DOHH2 (cell line): ENCODE measurements around the gene TWF2.

Experiments used
- EZH2phosphoT487 ChIP-seq: fragments of 200-600 bp; sonication (generic); IDR thresholded peaks from 2 replicates; pipeline ENCODE4 v1.6.1; 2017; ENCODE audit warnings: borderline replicate concordance, mild to moderate bottlenecking, antibody characterized with exemption, low read length, moderate library complexity, mixed read lengths
- TF ChIP-seq, protein P1 (sequence below): fragments of 200-600 bp; sonication (generic); IDR thresholded peaks from one replicate; pipeline ENCODE4 v1.5.1; 2014; ENCODE audit warnings: antibody characterized with exemption, mild to moderate bottlenecking, low read depth, low read length; ENCODE audit not compliant: poor library complexity, severe bottlenecking

DNA sequence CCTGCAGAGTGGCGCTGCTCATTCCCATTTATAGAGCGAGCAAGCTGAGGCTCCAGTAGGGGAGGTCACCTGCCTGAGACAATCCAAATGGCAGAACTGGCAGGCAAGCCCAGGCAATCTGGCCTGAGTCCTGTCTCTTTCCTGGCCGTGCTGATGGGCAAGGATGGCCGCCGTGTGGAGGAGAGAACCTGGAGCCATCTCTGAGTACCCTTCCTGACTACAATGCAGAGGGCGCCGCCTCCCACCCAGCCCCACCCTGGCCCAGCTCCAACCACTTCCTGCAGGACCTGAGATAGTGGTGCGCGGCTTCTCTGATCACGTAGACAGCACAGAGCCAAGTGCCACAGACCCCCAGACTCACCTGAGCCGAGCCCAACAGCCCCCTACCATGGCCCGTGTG is 20.5 kb downstream of the TWF2 start:
- TF ChIP-seq, protein P1, sequence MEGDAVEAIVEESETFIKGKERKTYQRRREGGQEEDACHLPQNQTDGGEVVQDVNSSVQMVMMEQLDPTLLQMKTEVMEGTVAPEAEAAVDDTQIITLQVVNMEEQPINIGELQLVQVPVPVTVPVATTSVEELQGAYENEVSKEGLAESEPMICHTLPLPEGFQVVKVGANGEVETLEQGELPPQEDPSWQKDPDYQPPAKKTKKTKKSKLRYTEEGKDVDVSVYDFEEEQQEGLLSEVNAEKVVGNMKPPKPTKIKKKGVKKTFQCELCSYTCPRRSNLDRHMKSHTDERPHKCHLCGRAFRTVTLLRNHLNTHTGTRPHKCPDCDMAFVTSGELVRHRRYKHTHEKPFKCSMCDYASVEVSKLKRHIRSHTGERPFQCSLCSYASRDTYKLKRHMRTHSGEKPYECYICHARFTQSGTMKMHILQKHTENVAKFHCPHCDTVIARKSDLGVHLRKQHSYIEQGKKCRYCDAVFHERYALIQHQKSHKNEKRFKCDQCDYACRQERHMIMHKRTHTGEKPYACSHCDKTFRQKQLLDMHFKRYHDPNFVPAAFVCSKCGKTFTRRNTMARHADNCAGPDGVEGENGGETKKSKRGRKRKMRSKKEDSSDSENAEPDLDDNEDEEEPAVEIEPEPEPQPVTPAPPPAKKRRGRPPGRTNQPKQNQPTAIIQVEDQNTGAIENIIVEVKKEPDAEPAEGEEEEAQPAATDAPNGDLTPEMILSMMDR, result no peak
- TF ChIP-seq EZH2phosphoT487, result no peak
